HT-29 (cell line): ENCODE measurements around the gene JAKMIP1. TPM values are rescaled to one million over a fixed set of nuclear protein-coding genes. Genes with fewer than 3 reads are reported as not detected.
"Not testable (repeated sequence)": the region's sequence is repeated elsewhere in the genome, so short reads cannot be mapped to it uniquely, and the experiment has no call there.

Source experiments
- DNase-seq: peaks from one replicate; pipeline ENCODE4 v3.0.0-alpha.2; 2015; ENCODE audit warnings: low spot score
- total RNA-seq: library from RNA; depleted of rRNA; stranded (reverse); fragments of >200 nt; shearing (Covaris generic); gene quantifications from 2 replicates; pipeline ENCODE4 v1.2.3, GENCODE V29; 2014

JAKMIP1 gene
- total RNA-seq, 1 experiment from 2014 or later = not detected

DNA sequence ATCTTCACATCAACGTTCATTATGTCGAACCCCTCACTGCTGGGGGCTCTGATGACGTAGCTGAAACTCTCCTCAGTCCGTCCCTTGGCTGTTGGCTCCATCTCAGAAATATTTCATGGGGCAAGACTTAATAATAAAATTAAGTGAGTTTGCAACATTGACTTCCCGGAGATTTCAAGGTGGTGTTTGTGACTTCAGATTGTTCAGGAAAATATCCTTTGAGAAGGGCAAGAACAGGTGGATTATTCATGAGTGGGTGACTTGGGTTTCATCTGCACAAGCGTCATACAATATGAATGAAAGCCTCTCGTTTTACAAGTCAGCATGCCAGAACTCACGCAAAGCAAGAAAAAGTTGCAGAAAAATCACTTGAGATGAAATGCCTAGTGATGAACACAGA, 182.0 kb downstream of the JAKMIP1 start, which contains the start of gene C4orf50:
Gene C4orf50, minus strand, starts transcription at position 101 of the 400 bp plus-strand sequence.
- no peak for DNase-seq

DNA sequence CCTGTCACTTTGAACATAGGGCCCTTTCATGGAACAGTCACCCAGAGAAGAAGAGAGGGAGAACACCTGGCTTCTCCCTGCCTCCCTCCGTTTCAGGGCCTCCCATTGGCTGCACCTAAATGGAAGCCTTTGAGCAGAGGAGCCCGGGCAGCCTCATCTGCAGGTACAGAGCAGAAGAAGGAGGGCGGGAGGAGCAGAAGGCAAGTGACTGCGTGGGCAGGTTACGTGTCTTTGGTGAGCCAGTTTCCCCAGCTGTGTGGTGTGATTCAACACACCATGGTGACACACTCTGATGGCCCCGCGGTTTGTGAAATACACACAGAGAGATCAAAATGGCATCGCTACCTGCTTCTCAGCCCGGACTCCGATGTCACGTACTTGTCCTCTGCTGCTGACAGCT, 182.5 kb downstream of the JAKMIP1 start:
- no peak for DNase-seq

DNA sequence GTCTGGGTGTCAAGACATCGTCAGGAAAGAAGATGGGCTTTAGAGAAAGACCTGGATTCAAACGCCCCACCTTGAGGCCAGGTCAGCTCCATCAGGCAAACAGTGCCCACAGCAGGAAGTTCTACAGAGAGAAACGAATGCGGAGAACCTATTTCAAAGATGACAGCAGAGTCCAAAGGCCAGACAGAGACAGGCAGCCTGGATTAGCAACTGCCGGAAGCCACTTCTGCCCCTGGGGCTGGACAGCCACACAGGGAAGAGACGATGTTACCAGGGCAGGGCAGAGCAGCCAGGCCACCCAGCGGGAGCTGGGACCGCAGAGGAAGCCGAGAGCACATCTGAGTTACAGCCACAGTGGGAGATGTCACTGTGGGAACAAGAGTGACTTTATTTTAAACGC, 183.3 kb downstream of the JAKMIP1 start:
- DNase-seq = peak; percentile 12

DNA sequence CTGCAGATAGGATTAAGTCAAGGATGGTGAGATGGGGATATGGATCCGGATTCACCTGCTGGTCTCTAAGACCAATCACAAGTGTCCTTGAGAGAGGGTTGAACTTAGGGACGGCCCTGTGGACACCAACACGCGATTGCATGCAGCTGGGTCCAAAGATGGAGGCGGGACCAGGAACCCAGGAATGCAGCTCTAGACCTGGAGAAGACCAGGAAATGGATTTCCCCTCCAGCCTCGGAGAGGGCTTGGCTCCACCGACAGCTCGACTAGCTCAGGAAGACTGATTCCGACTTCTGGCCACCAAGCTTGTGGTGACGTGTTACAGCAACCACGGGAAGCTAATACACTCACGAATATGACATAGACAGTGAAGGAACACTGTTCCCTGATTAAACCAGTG, 186.8 kb downstream of the JAKMIP1 start:
- no peak for DNase-seq

DNA sequence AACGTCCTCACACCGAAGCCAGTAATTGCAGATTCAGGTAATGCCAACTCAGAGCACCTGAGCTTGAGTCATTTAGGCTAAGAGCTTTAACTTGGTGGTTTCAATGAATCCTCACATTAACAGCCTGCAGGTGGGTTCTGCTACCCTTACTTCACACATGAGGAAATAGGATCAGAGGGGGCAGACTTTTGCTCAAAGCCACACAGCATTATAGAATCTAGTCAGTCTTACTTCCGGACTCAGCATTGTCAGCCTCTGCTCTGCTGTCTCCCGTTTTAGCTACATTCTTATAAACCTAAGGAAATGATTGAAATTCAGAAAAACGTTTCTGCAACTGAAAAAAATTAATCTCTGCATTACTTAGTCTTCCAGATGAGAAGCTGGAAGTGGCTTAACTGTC, 188.1 kb downstream of the JAKMIP1 start:
- DNase-seq = no peak

DNA sequence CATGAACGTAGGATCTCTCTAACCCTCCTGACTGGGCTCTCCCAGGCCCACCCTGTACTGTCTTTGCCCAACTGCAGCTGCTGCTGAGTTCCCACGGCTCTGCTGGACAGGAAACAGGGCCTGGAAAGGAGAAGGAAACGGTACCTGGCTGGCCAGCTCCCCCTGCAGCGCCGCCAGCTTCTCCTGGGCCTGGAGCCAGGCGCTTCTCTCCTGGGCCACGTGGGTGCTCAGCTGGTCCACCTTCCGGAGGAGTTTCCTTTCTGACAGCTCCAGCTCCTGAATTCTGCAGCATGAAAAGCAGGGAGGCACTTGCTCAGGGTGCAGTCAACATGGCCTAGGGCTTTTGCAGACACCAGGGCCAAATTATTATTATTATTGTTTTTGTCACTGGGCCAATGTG, 188.7 kb downstream of the JAKMIP1 start:
- DNase-seq = no peak

DNA sequence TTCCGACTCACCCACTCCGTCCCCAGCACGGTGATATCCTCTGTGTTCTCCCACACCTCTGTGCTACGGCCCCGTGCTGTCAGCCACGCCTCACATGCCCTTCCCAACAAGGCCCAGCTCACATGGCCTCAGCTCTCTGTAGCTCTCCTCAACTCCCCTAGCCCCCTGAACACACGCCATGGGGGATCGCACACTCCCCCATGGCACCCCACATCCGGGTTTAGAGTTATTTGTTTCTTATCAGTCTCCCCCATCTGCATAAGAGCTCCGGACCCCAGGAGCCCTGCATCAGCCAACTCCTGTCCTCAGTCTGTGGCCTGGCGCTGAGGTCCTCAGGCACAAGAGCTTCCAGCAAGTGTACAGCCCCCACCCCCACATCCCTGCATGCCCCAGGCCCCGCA, 189.1 kb downstream of the JAKMIP1 start:
- no peak for DNase-seq

DNA sequence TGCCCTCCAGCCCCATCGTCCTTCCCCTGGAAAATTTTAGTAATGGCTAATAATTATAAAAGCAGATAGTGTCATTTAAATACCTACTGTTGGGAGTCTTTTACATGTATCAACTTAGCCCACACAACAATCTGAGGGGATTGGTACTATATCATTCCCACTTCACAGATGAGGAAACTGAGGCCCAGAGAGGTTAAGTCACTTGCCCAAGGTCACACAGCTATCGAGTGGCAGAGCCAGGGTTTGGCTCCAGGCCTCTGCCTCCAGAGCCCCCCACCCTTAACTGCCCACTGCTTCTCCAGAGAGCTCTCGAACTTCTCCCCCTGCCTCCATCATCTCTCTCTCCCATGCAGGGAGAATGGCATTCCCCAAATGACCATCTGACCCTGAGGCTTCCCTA, 189.6 kb downstream of the JAKMIP1 start:
- no peak for DNase-seq

DNA sequence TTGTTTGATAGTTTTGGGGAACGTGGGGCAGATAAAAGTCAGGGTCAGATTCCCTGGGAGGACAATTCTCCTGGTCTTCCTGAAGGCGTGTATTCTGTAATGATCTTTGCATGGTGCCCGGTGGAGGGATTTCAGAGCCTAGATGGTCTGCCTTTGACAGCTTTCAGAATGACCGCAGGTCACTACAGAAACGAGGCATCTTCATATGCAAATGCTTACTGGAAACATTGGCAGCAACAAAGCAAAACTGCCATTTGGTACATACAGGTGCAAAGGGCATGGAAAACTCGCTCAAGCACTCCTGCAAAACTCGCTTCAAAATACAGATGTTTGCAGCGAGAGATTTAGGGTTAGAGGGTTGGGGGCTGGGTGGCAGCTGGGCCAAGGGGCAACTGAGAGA, 190.9 kb downstream of the JAKMIP1 start:
- no peak for DNase-seq

DNA sequence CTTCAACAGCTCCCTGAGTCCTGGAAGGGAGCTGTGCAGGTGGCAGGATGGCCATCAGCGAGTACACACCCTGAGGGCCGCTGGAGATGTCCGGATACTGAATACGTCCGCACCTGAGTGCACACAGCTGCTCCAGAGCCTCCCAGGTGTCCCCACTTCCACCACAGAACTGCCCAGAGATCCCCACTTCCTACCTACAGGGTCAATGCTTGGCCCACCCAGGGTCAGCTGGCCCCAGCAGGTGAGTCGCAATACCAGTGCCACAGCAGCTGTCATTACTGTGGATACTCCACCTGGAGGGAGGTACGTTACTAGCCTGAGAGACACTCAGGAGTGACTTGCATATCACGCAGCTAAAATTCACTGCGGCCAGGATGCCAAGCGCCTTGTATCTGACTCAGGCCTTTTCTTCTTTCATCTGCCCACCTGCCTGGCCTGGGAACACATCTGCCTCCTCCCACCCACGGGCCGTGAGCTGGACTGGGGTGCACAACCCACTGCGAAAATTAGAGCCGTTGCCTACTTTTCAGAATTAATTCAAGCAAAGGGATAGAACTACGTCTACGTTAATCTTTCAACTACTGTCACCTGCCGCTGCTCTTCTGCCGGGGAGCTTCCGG, 191.5 kb downstream of the JAKMIP1 start:
- no peak for DNase-seq

DNA sequence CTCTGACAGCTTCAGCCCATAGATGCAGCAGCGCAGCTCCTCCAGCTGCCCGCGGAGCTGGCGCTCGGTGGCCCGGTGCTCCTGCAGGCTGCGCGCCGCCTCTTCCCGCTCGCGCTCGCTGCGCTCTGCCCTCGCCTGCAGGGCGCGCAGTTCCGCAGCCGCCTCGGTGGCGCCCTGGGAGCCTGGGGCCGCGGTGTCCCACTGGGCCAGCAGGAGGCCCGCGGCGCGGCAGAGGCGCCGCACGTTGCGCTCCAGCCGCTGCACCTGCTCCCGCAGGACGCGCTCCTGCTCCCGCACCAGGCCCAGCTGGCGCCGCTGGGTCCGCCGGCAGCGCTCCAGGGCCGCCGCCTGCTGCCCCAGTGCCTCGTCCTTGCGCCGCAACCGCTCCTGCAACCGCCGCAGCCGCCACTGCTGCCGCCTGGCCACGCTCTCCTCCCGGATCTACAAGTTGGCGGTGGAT, 192.2 kb downstream of the JAKMIP1 start:
- DNase-seq = no peak

DNA sequence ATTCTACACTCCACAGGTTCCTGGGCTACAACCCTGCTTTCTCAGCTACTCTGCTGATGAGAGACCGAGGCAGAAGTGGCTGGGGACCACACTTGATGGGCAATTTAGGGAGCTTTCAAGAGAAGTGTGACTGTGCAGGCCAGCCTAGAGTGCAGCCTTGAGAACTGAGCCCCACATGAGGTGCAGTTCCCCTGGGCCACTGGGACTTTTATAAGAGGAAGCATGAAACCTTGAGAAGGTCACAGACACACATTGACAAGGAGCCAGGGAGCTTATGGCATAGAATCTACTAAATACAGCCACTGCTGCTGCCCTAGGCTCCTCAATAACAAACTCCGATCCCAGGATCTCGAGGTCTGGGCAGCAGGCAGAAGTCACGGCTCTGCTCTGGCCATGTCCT, 195.2 kb downstream of the JAKMIP1 start:
- DNase-seq = no peak

DNA sequence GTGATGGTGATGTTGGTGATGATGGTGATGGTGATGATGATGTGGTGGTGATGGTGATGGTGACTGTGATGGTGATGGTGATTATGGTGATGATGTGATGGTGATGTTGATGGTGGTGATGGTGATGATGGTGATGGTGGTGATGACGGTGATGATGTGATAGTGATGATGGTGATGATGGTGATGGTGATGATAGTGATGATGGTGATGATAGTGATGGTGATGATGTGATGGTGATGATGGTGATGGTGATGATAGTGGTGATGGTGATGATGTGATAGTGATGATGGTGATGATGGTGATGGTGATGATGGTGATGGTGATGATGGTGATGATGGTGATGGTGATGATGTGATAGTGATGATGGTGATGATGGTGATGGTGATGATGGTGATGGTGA, 196.9 kb downstream of the JAKMIP1 start:
- DNase-seq = not testable (repeated sequence)

DNA sequence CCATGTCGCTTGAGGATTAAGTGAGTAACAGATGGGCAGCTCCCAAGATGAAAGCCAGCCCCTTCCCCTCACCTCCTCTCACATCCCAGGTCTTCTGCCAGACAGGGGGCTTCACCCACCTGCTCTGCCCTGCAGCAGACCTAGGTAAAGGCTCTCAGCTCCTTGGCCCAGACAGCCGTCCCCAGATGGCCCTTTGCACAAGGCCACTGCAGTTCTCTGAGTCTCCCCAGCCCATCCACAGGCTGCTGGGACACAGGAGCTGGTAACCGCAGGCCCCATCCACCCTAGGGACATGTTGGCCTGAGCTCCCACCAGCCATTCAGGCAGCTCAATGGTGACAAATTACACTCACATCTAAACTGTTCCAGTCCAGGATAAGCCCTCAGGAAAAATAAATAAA, 197.4 kb downstream of the JAKMIP1 start:
- DNase-seq = no peak

DNA sequence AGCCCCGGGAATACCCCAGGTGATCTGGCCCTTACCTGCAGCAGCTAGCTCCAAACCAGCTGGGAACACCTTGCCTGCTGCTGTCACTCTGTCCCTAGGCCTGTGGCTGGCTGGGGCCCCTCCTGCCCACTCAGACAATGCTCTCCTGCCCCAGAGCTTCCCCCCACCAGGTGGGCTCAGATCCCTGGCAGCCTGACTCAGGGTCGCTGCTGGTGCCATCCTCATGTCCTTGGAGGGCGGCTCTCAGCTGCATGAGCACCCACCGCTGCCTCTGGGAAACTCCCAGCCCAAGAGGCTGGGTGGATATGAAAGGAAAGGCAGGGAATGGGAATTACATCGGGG, 197.9 kb downstream of the JAKMIP1 start:
- DNase-seq = no peak

DNA sequence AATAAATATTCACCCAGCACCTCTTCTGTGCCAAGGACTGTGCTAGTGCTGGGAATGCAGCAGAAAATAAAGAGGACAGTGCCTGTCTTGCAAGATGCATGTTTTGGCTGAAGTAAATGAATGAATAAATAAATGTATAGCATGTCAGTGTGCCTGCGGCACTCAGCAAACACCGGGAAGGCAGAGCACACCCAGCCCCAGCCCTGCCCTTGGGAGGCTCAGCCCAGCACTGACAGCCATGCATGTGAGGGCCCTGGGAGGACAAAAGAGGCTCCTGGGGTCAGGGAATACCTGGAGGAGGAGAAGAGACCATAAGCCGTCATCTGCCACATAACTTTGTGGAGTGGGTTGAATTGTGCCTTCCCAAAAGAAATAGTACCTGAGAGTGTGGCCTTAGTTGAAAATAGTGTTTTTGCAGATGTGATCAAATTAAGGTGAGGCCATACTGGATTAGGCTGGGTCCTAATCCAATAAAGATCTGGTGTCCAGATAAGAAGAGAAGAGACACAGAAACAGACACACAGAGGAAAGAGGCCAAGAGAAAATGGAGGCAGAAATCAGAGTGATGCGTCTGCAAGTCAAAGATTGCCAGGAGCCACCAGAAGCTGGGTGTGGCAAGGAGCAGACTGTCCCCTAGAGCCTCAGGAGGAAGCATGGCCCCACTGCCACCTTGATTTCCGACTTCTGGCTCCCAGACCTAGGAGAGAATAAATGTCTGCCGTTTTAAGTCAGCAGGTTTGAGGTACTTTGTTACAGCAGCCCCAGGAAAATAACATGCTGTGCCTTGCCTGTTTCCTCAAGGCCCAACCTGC, 198.5 kb downstream of the JAKMIP1 start:
- DNase-seq = no peak

DNA sequence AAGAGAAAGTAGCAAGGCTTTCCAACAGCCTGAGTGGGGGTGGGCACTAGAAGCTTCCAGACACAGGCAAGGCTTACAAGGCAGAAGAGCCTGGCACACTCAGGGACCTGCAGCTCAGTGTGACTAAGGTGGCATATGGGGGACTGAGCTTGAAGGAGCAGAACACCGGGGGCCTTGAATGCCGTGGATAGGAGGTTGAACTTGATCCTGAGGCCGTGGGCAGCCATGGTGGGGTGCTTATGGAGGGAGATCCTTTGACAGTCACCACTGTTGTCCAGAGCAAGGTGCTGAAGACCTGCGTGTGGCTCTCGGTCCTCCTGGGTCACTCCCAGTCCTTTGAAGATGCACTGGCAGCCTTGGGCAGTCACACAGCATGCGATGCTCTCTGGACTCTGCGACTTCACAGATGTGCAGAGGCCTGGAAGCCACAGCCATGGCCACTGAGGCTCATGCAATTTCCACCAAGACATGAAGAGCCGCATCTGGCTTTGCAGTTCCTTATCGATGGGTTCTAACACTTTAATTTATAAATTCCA, 200.5 kb downstream of the JAKMIP1 start:
- DNase-seq = no peak

DNA sequence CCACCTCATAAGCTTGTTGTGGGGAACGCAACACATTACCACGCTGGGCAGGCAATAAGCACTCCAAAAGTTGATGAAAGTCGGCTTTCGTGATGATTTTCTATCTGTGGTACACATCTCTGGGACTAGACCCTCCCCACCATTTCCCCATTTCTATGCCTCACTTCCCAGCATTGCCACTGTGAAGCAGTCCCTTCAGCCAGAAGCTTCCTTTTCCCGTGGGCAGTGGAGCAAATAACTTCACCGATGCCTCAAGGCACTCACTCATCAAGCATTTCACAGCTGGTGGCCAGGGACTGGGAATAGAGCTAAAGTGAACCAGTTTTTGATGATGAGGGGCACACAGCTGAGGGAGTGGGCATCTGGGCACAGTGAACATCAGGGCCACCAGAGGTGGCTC, 201.0 kb downstream of the JAKMIP1 start:
- no peak for DNase-seq

DNA sequence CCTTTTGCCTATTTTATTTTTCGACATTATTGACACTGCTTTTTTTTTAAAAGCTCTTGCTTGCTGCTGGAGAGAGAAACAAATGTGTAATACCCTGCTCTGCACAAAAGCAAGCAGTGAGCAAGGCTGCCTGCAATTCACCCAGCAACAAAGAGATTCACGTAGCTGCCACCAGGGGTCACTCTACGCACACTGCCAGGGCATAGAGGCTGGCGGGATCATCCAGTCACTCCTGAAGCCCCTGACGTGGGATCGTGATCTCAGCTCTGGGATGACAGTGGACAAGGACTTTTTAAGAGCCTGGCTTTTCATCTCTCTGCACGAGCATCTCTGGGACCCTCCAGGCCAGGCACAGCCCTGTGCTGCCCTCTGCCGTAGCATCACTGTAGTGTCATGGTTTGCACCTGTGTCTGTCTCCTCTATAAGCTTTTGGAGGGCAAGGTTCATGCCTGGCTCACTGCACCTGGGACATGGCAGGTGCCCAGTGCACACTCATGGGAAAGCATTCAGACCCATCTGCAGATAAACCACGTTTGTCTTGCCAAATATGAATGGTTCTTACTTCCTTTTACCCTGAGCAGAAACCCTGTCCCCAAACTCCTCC, 201.9 kb downstream of the JAKMIP1 start:
- peak; percentile 70 for DNase-seq

DNA sequence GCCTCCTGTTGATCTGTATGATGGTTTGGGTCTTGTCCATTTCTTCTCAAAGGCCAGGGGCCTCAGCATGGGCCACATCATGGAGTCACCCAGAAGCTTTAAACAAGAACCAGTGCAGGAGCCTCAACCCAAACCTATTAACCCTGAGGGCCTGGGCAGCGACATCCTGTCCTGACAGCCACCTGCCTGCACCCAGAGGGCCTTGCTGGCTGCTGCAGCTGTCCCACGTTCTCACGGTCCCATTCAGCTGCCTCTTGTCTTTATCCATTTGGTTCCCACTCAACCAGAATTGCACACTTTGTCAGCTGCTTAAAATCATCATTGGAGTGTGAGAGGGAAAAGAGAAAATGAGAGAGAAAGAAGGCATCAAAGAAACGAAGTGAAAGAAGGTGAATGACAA, 203.7 kb downstream of the JAKMIP1 start:
- DNase-seq = no peak

DNA sequence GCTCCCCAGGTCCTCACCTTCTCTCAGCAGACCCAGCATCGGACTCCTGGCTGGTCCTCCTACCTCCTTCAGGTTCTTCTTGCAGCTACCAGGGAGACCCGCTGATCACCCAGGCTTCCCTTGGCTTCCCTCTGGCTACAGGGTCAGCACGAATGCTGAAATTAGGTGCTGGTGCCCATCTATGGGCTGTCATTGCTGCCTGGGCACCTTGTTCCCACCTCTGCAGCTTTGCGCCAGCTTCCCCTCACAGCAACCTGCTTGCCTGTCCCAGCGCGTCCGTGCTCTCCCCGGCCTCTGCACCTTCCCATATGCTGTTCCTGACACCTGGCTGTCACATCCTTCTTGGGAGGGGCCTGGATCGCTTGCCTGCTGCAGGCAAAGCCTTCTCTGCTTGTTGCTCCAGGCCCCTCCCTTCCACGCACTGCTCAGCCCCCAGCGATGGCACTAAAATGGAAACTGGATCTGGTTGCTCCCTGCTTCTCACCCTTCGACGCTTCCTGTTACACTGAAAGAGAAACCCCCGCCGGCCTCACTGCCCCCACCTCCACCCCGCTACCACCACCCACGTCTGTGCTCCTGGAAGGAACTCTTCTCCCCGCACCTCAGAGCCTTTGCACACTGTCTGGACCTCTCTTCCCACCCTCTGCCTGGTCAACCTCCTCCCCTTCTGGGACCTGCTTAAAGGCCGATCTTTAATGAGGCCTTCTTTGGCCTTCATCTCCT, 204.3 kb downstream of the JAKMIP1 start:
- no peak for DNase-seq
